Fibroblast of lung (primary cell): ENCODE data around the gene GPM6B.

Source experiments
- CTCF ChIP-seq, 2 donors: IDR thresholded peaks in 1 of 2; conservative IDR thresholded peaks in 1 of 2; 1 replicate in 1 of 2; 2 replicates in 1 of 2; pipeline ENCODE4 v1.5.1; 2011 to 2012; ENCODE audit warnings: low read length in 2 of 2, control low read depth in 1 of 2, inconsistent platforms in 1 of 2, low read depth in 1 of 2, mild to moderate bottlenecking in 1 of 2
- EZH2 ChIP-seq: IDR thresholded peaks from 2 replicates; pipeline ENCODE4 v1.5.1; 2012; ENCODE audit warnings: low read length, control low read depth, mild to moderate bottlenecking; ENCODE audit errors: missing control alignments

GRCh38 chrX:13768939-13769338, 48.0 kb downstream of the GPM6B start:
- TF ChIP-seq EZH2 (no peak), CTCF (conservative IDR thresholded peaks at IDR 0.05 in 1 of 2, IDR thresholded peaks at IDR 0.05 in 1 of 2; ENCODE audit: low read depth in 1 of 2, low read length in 2 of 2) (no peak)
